Measurements from ENCODE around the gene NAV2.

The NAV2 gene

DNA sequence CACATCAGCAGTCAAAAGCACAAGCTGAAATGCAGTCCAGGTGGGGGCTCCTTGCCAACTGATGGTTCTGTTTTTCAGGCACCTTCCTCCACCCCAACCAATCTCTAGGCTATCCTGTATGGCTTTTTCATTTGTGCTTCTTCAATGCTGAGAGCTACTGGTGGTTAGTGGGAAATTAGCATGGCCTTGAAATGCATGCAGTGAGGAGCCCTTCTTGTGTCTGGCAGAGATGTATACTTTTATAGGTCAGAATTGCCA is 167.4 kb downstream of the NAV2 start:
- ATAC-seq = no peak
- TF ChIP-seq ZFP30 (CRISPR knock-in tag; IDR thresholded peaks at IDR 0.05) (no peak), ZFP3 (CRISPR knock-in tag; IDR thresholded peaks at IDR 0.05) (no peak), OSR1 (CRISPR knock-in tag; IDR thresholded peaks at IDR 0.05) (no peak), ZNF8 (CRISPR knock-in tag; IDR thresholded peaks at IDR 0.05) (no peak), CSDC2 (CRISPR knock-in tag; IDR thresholded peaks at IDR 0.05) (no peak), TSHZ2 (CRISPR knock-in tag; IDR thresholded peaks at IDR 0.05) (no peak), GLIS3 (CRISPR knock-in tag; IDR thresholded peaks at IDR 0.05) (no peak), RARB (CRISPR knock-in tag; IDR thresholded peaks at IDR 0.05) (no peak), ZNF565 (CRISPR knock-in tag; conservative IDR thresholded peaks at IDR 0.05; ENCODE audit: low read depth) (no peak), ISL1 (CRISPR knock-in tag; IDR thresholded peaks at IDR 0.05) (no peak), ZNF70 (CRISPR knock-in tag; IDR thresholded peaks at IDR 0.05) (no peak), ZC3H10 (CRISPR knock-in tag; IDR thresholded peaks at IDR 0.05) (no peak)

GRCh38 chr11:19881177-19881576 is 168.5 kb downstream of the NAV2 start:
- TF ChIP-seq ZNF565 (CRISPR knock-in tag; conservative IDR thresholded peaks at IDR 0.05; ENCODE audit: low read depth) = no peak
- no peak for TF ChIP-seq ZFP3 (CRISPR knock-in tag; IDR thresholded peaks at IDR 0.05)
- no peak for TF ChIP-seq CSRNP3 (CRISPR knock-in tag; IDR thresholded peaks at IDR 0.05)
- TF ChIP-seq TSHZ2 (CRISPR knock-in tag; IDR thresholded peaks at IDR 0.05) = no peak
- no peak for ATAC-seq

GRCh38 chr11:19882356-19882755 is 169.7 kb downstream of the NAV2 start:
- TF ChIP-seq ZC3H10 (CRISPR knock-in tag; IDR thresholded peaks at IDR 0.05) (no peak), OSR1 (CRISPR knock-in tag; IDR thresholded peaks at IDR 0.05) (no peak), ZFP3 (CRISPR knock-in tag; IDR thresholded peaks at IDR 0.05) (no peak), ZFP30 (CRISPR knock-in tag; IDR thresholded peaks at IDR 0.05) (no peak), BACH2 (CRISPR knock-in tag; IDR thresholded peaks at IDR 0.05; ENCODE audit: borderline replicate concordance) (no peak), ISL1 (CRISPR knock-in tag; IDR thresholded peaks at IDR 0.05) (no peak), SNAI2 (CRISPR knock-in tag; IDR thresholded peaks at IDR 0.05) (no peak), ARNTL (CRISPR knock-in tag; IDR thresholded peaks at IDR 0.05; ENCODE audit: borderline replicate concordance, low read depth) (no peak), PPARA (CRISPR knock-in tag; IDR thresholded peaks at IDR 0.05; ENCODE audit: borderline replicate concordance) (no peak), ZNF565 (CRISPR knock-in tag; conservative IDR thresholded peaks at IDR 0.05; ENCODE audit: low read depth) (no peak), GLIS3 (CRISPR knock-in tag; IDR thresholded peaks at IDR 0.05) (no peak), CSDC2 (CRISPR knock-in tag; IDR thresholded peaks at IDR 0.05) (no peak), TSHZ2 (CRISPR knock-in tag; IDR thresholded peaks at IDR 0.05) (no peak), POU6F1 (CRISPR knock-in tag; IDR thresholded peaks at IDR 0.05; ENCODE audit: borderline replicate concordance, low read depth) (no peak), ZNF8 (CRISPR knock-in tag; IDR thresholded peaks at IDR 0.05) (no peak), TCF4 (CRISPR knock-in tag; IDR thresholded peaks at IDR 0.05; ENCODE audit: borderline replicate concordance) (no peak), RARB (CRISPR knock-in tag; IDR thresholded peaks at IDR 0.05) (no peak)
- TF ChIP-seq, protein P1, sequence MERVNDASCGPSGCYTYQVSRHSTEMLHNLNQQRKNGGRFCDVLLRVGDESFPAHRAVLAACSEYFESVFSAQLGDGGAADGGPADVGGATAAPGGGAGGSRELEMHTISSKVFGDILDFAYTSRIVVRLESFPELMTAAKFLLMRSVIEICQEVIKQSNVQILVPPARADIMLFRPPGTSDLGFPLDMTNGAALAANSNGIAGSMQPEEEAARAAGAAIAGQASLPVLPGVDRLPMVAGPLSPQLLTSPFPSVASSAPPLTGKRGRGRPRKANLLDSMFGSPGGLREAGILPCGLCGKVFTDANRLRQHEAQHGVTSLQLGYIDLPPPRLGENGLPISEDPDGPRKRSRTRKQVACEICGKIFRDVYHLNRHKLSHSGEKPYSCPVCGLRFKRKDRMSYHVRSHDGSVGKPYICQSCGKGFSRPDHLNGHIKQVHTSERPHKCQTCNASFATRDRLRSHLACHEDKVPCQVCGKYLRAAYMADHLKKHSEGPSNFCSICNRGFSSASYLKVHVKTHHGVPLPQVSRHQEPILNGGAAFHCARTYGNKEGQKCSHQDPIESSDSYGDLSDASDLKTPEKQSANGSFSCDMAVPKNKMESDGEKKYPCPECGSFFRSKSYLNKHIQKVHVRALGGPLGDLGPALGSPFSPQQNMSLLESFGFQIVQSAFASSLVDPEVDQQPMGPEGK (CRISPR knock-in tag; IDR thresholded peaks at IDR 0.05; ENCODE audit: borderline replicate concordance) = no peak
- TF ChIP-seq, protein P2, sequence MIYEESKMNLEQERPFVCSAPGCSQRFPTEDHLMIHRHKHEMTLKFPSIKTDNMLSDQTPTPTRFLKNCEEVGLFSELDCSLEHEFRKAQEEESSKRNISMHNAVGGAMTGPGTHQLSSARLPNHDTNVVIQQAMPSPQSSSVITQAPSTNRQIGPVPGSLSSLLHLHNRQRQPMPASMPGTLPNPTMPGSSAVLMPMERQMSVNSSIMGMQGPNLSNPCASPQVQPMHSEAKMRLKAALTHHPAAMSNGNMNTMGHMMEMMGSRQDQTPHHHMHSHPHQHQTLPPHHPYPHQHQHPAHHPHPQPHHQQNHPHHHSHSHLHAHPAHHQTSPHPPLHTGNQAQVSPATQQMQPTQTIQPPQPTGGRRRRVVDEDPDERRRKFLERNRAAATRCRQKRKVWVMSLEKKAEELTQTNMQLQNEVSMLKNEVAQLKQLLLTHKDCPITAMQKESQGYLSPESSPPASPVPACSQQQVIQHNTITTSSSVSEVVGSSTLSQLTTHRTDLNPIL (CRISPR knock-in tag; IDR thresholded peaks at IDR 0.05; ENCODE audit: low read depth) = no peak
- ATAC-seq = no peak

All from SK-N-SH treated with all-trans-retinoic acid at 6 μM for 48 hours (cell line).